Measurements from ENCODE around the gene PAGE4.

PAGE4 gene

GRCh38 chrX:49877397-49878101, 48.4 kb downstream of the PAGE4 start:
- no peak for DNase-seq

- DNase-seq, result no peak
Observed at GRCh38 chrX:49878128-49878833, 49.2 kb downstream of the PAGE4 start.

GRCh38 chrX:49878834-49879655, 49.9 kb downstream of the PAGE4 start, which contains the start of gene USP27X:
Gene USP27X, plus strand, starts transcription at chrX:49879484. Its CDS starts 824 bp downstream, at chrX:49880308.
- peak; percentile 56 to 78 for DNase-seq

GRCh38 chrX:49879656-49880277, 50.7 kb downstream of the PAGE4 start:
- no peak for DNase-seq

- DNase-seq, result no peak
Observed at GRCh38 chrX:49880668-49881067, 51.6 kb downstream of the PAGE4 start.
